ENCODE results near the gene TBC1D22A.
A peak's percentile ranks its signal among the peaks of the same experiment; 100 is the strongest.

The TBC1D22A gene

GRCh38 chr22:46749682-46750529 is 12.5 kb upstream of the TBC1D22A start:
- Histone ChIP-seq H3K27ac (no peak overlapping the region), H3K4me3 (no peak overlapping the region)
- DNase-seq (ENCODE audit: low spot score) = no peak
- TF ChIP-seq CTCF (IDR thresholded peaks at IDR 0.05) = no peak

GRCh38 chr22:46750530-46750800 is 12.0 kb upstream of the TBC1D22A start:
- no peak overlapping the region for H3K27ac ChIP-seq
- no peak for TF ChIP-seq CTCF (IDR thresholded peaks at IDR 0.05)
- H3K4me3 ChIP-seq = no peak overlapping the region
- DNase-seq (ENCODE audit: low spot score) = no peak

GRCh38 chr22:46750863-46751443 is 11.5 kb upstream of the TBC1D22A start:
- no peak for TF ChIP-seq CTCF (IDR thresholded peaks at IDR 0.05)
- DNase-seq (ENCODE audit: low spot score) = no peak
- H3K4me3 ChIP-seq = no peak overlapping the region
- no peak overlapping the region for H3K27ac ChIP-seq

- H3K4me3 ChIP-seq = no peak overlapping the region
- TF ChIP-seq CTCF (IDR thresholded peaks at IDR 0.05) = no peak
- H3K27ac ChIP-seq = peak overlapping the region; percentile 91 to 94
- no peak for DNase-seq (ENCODE audit: low spot score)
Observed at GRCh38 chr22:46752286-46752987, 10.0 kb upstream of the TBC1D22A start.

- TF ChIP-seq CTCF (IDR thresholded peaks at IDR 0.05) = no peak
- DNase-seq (ENCODE audit: low spot score) = no peak
- Histone ChIP-seq H3K27ac (peak overlapping the region; percentile 91 to 94), H3K4me3 (no peak overlapping the region)
Observed at GRCh38 chr22:46752988-46753310, 9.5 kb upstream of the TBC1D22A start.

- TF ChIP-seq CTCF (IDR thresholded peaks at IDR 0.05) = no peak
- Histone ChIP-seq H3K4me3 (no peak overlapping the region), H3K27ac (peak overlapping the region; percentile 91 to 94)
- no peak for DNase-seq (ENCODE audit: low spot score)
Observed at GRCh38 chr22:46753360-46753759, 9.1 kb upstream of the TBC1D22A start.

GRCh38 chr22:46753761-46754109 is 8.7 kb upstream of the TBC1D22A start:
- peak overlapping the region; percentile 52 for H3K4me3 ChIP-seq
- no peak for DNase-seq (ENCODE audit: low spot score)
- no peak for TF ChIP-seq CTCF (IDR thresholded peaks at IDR 0.05)
- peak overlapping the region; percentile 91 to 94 for H3K27ac ChIP-seq
